Kidney epithelial cell (primary cell): Measurements from ENCODE around the gene AQP10. TPM values are rescaled to one million over a fixed set of nuclear protein-coding genes. Genes with fewer than 3 reads are reported as not detected.
"Not testable (repeated sequence)": the region's sequence is repeated elsewhere in the genome, so short reads cannot be mapped to it uniquely, and the experiment has no call there.

Experiments
- DNase-seq: peaks from one replicate; pipeline ENCODE4 v3.0.0-alpha.2; 2010; ENCODE audit warnings: low read depth
- H3K27me3 ChIP-seq: 2 replicates; pipeline ENCODE4 v1.6.0; 2011; ENCODE audit warnings: low read length; ENCODE audit not compliant: control insufficient read depth, insufficient read depth
- H3K36me3 ChIP-seq: 2 replicates; pipeline ENCODE4 v1.5.1; 2011; ENCODE audit warnings: low read length; ENCODE audit not compliant: control insufficient read depth, insufficient read depth
- H3K4me3 ChIP-seq: 2 replicates; pipeline ENCODE4 v1.5.1; 2011; ENCODE audit warnings: low read depth, mild to moderate bottlenecking, control low read depth, low read length
- CTCF ChIP-seq: IDR thresholded peaks from 2 replicates; pipeline ENCODE4 v1.5.1; 2011; ENCODE audit warnings: mild to moderate bottlenecking, moderate library complexity, low read length, control low read depth, inconsistent platforms; ENCODE audit not compliant: insufficient read depth, poor library complexity, severe bottlenecking
- total RNA-seq: library from RNA; depleted of rRNA; stranded (reverse); fragments of >200 nt; gene quantifications from 2 replicates; pipeline ENCODE4 v1.2.3, GENCODE V29; 2015

The AQP10 gene
- total RNA-seq, 1 donor from 2014 or later: not detected

- DNase-seq: no peak
- Histone ChIP-seq H3K27me3 (no peaks in the 10 kb centered on the region), H3K4me3 (no peak overlapping the region), H3K36me3 (no peaks in the 10 kb centered on the region)
- TF ChIP-seq CTCF: no peak
These were observed 14.7 kb upstream of the AQP10 start for GRCh38 chr1:154306151-154306550.

DNA sequence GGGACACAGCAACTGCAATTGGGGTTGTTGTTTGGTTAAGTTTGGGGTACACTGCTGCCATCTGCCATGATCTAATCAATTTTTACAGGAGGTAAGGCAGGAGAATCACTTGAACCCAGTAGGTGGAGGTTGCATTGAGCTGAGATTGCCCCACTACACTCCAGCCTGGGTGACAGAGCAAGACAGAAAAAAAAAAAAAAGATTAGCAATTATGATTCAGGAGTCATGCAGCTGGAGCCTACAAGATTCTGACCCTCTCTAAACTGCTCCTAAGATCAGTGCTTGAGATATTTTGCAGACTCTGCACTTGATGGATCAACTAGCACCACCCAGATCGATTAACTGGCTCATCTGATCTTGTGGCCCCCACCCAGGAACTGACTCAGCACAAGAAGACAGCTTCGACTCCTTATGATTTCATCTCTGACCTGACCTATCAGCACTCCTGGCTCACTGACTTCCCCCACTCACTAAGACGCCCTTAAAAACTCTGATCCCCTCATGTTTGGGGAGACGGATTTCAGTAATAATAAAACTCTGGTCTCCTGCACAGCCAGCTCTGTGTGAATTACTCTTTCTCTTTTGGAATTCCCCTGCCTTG, 13.1 kb upstream of the AQP10 start:
- not testable (repeated sequence) for H3K36me3 ChIP-seq, H3K27me3 ChIP-seq, H3K4me3 ChIP-seq, DNase-seq

- DNase-seq, H3K4me3 ChIP-seq, H3K27me3 ChIP-seq, H3K36me3 ChIP-seq: not testable (repeated sequence)
These were observed 11.8 kb upstream of the AQP10 start for GRCh38 chr1:154309136-154309535.

DNA sequence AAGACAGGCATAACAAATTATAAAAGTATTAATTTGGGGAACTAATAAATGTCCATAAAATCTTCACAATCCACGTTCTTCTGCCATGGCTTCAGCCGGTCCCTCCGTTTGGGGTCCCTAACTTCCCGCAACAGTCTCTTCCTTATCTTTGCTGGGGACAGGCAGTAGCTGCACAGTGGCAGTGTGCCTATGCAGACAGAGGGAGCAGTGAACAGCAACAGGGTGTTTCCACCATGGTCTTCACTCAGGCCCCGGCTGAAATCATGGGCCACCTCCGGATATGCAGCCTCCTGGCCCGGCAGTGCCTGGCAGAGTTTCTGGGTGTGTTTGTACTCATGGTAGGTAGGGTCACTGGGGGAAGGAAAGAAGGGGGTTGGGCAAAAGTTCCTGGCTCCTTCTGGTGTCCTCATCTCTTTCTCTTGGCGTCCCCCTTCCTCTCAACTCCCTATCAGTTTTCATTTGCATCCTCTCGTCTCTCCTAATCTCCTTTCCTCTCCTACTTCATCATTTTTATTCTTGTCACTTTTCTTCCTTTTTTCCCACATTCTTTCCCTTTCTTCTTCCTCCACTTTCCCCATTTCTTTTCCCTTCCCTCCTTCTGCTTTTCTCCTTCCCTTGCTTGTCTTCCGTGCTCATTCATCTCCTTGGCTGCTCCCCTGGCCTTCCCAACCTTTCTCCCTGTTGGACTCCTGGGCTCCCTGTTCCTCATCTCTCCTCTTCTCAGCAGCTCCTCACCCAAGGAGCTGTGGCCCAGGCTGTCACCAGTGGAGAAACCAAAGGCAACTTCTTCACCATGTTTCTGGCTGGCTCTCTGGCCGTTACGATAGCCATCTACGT, 8.4 kb upstream of the AQP10 start:
- not testable (repeated sequence) for H3K4me3 ChIP-seq, H3K36me3 ChIP-seq, DNase-seq, H3K27me3 ChIP-seq

GRCh38 chr1:154313066-154313356, 7.9 kb upstream of the AQP10 start:
- DNase-seq: no peak
- Histone ChIP-seq H3K4me3 (no peak overlapping the region), H3K36me3 (no peaks in the 10 kb centered on the region), H3K27me3 (no peaks in the 10 kb centered on the region)
- no peak for TF ChIP-seq CTCF

GRCh38 chr1:154314226-154314625, 6.7 kb upstream of the AQP10 start:
- not testable (repeated sequence) for H3K4me3 ChIP-seq, H3K36me3 ChIP-seq, DNase-seq, H3K27me3 ChIP-seq

- no peak for TF ChIP-seq CTCF
- Histone ChIP-seq H3K4me3 (no peak overlapping the region), H3K27me3 (peaks cover 4% of the 10 kb centered on the region)
These were observed 4.2 kb upstream of the AQP10 start for GRCh38 chr1:154316704-154317103.

DNA sequence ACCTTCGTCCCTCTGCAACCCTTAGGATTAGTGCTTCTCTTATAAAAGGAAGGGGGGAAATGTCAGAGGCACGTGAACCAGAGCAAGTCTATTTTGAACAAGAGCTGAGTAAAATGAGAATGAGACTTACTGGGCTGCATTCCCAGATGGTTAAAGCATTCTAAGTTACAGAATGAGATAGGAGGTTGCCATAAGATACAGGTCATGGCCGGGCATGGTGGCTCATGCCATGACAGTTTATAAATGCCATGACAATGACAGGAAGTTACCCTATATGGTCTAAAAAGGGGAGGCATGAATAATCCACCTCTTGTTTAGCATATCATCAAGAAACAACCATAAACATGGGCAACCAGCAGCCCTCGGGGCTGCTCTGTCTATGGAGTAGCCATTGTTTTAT, 2.5 kb upstream of the AQP10 start:
- no peak for TF ChIP-seq CTCF
- H3K27me3 ChIP-seq: peaks cover 18% of the 10 kb centered on the region
- no peaks in the 10 kb centered on the region for H3K36me3 ChIP-seq
- H3K4me3 ChIP-seq: no peak overlapping the region
- no peak for DNase-seq

More at GRCh38 chr1:154316704-154317103, 4.2 kb upstream of the AQP10 start:
- no peak for DNase-seq
- H3K36me3 ChIP-seq: no peaks in the 10 kb centered on the region

GRCh38 chr1:154321609-154321934, 679 bp downstream of the AQP10 start:
- not testable (repeated sequence) for H3K4me3 ChIP-seq, DNase-seq, H3K36me3 ChIP-seq
- H3K27me3 ChIP-seq: peaks cover 21% of the 10 kb centered on the region
